ENCODE data around the gene TIGIT. TPM values are rescaled to one million over a fixed set of nuclear protein-coding genes. Genes with fewer than 3 reads are reported as not detected.

TIGIT gene
- total RNA-seq, 2 experiments from 2014 or later, result 129 to 367 TPM

DNA sequence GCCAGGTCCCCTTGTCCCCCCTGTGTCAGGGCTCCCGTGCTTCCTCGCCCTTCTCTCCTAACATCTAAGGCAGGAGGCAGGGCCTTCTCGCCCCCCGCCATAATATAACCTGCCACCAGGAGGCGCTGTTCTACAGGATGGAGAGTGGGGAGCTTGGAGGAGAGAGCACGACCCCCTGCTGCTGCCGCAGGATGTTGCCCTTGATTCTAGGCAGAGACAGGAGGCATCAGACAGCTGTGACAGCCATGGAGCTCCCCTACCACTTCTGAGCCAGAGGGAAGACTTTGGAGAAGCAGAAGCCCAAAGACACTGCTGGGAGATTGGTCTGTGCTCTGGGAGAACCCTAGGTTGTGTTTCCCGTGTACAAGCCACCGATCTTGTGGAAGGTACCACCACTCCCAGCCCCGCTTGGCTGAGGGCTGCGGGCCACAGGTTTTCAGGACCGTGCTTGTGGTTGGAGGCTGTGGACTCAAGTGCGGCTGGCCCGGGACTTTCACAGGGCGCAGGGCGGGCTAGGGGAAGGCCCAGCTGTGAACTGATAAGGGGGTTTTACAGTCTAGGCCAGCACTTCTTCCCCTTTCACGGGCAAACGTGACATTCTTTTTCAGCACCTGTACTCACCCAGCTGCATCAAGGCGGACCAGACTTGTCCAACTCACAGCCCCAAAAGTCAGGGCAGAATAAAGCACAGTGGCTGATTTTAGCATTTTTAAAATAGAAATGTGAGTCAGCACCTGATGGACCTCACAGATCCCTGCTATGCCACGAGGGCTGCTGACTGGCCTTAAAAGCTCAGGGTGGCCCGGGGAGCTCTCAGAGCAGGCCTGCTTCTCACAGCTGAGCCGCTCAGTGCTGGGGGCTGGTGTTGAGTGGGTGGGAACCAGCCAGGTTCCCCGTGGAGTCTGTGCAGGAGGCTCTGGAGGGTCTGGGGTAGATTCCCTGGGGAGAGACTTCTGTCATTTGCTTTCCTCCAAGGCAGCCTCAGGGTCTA, 2.6 kb upstream of the TIGIT start:
- peak overlapping the region; percentile 99 for H3K27ac Mint-ChIP-seq
- CTCF ChIA-PET, result interaction anchor here (0.6 to 12.7 kb wide), 46 partner anchors 10 to 546 kb away, joined by 3 to 156 read pairs (median 5); partner anchors contain the start of genes DRD3 and ZNF80
- H3K36me3 Mint-ChIP-seq, result peaks cover 22% of the 10 kb centered on the region
- DNase-seq (peak; percentile 98), ATAC-seq (peak; percentile 74)
- no peaks in the 10 kb centered on the region for H3K9me3 Mint-ChIP-seq (ENCODE audit: low read depth)
- peaks cover 60% of the 10 kb centered on the region for H3K4me1 Mint-ChIP-seq
- no peaks in the 10 kb centered on the region for H3K27me3 Mint-ChIP-seq
- H3K4me3 Mint-ChIP-seq, result peak overlapping the region; percentile 79

GRCh38 chr3:114294940-114295480, 1.2 kb downstream of the TIGIT start:
- Mint-ChIP-seq H3K4me1 (peaks cover 80% of the 10 kb centered on the region), H3K9me3 (ENCODE audit: low read depth) (no peaks in the 10 kb centered on the region)
- peak; percentile 25 for ATAC-seq

DNA sequence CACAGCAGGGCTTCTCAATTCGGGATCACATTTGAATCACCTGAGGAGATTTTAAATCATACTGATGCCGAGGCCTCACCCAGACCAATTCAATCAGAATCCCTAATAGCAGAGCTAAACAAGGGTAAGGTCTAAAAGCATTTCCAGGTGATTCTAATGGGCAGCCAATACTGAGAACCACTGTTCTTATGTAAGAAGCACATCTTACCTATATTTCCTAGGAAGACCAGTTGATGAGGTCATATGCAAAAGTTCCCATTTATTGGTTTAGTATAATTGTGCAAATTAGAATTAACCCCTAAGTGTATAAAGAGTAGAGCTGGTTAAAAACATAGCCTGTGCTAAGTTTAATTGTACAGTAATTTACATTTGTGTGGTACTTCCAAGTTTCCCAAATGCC, 2.1 kb downstream of the TIGIT start:
- H3K27ac Mint-ChIP-seq, result peak overlapping the region; percentile 99
- peaks cover 78% of the 10 kb centered on the region for H3K4me1 Mint-ChIP-seq
- ATAC-seq (no peak), DNase-seq (no peak)
- no peaks in the 10 kb centered on the region for H3K9me3 Mint-ChIP-seq (ENCODE audit: low read depth)
- no peaks in the 10 kb centered on the region for H3K27me3 Mint-ChIP-seq
- H3K36me3 Mint-ChIP-seq, result peaks cover 65% of the 10 kb centered on the region
- CTCF ChIA-PET, result interaction anchor here (1.0 to 12.7 kb wide), 8 partner anchors 13 to 143 kb away, joined by 3 to 156 read pairs (median 6); no protein-coding TSS in a partner anchor
- H3K4me3 Mint-ChIP-seq, result peak overlapping the region; percentile 90

More at GRCh38 chr3:114294940-114295480, 1.2 kb downstream of the TIGIT start:
- Mint-ChIP-seq H3K4me3 (peak overlapping the region; percentile 90), H3K36me3 (peaks cover 57% of the 10 kb centered on the region), H3K27me3 (no peaks in the 10 kb centered on the region), H3K27ac (peak overlapping the region; percentile 99)
- peak; percentile 66 for DNase-seq
- CTCF ChIA-PET, result interaction anchor here (0.7 to 12.7 kb wide), 8 partner anchors 9 to 142 kb away, joined by 3 to 156 read pairs (median 8); no protein-coding TSS in a partner anchor

DNA sequence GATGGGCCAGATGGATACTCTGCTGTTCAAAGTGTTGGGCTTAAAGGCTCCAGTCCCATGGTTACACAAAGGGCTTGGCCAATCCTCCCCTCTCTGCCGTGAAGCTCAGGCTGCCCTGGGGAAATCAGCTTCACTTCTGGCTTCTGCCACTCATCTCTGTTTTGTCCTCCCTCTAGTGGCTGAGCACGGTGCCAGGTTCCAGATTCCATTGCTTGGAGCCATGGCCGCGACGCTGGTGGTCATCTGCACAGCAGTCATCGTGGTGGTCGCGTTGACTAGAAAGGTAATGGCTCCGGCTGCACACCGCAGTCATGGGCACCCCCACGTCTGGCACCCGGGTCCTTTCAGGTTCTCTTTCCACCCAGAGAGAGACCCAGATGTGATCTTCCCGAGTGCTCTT, 5.6 kb downstream of the TIGIT start:
- Mint-ChIP-seq H3K4me3 (peak overlapping the region; percentile 57), H3K36me3 (peaks cover 90% of the 10 kb centered on the region), H3K27me3 (no peaks in the 10 kb centered on the region), H3K27ac (peak overlapping the region; percentile 79), H3K4me1 (peaks cover 73% of the 10 kb centered on the region), H3K9me3 (ENCODE audit: low read depth) (no peaks in the 10 kb centered on the region)
- CTCF ChIA-PET, result interaction anchor here (0.7 to 12.7 kb wide), 22 partner anchors 8 to 150 kb away, joined by 3 to 156 read pairs (median 4); no protein-coding TSS in a partner anchor
- peak; percentile 70 for DNase-seq
- ATAC-seq, result peak; percentile 45

- ATAC-seq (no peak), DNase-seq (no peak)
- no peaks in the 10 kb centered on the region for H3K9me3 Mint-ChIP-seq (ENCODE audit: low read depth)
- H3K36me3 Mint-ChIP-seq, result peaks cover 90% of the 10 kb centered on the region
- H3K4me3 Mint-ChIP-seq, result peak overlapping the region; percentile 57
- CTCF ChIA-PET, result interaction anchor here (0.7 to 12.7 kb wide), 21 partner anchors 9 to 150 kb away, joined by 3 to 156 read pairs (median 4); no protein-coding TSS in a partner anchor
- no peaks in the 10 kb centered on the region for H3K27me3 Mint-ChIP-seq
- peak overlapping the region; percentile 56 for H3K27ac Mint-ChIP-seq
- peaks cover 74% of the 10 kb centered on the region for H3K4me1 Mint-ChIP-seq
Observed at GRCh38 chr3:114299941-114300624, 6.3 kb downstream of the TIGIT start.

DNA sequence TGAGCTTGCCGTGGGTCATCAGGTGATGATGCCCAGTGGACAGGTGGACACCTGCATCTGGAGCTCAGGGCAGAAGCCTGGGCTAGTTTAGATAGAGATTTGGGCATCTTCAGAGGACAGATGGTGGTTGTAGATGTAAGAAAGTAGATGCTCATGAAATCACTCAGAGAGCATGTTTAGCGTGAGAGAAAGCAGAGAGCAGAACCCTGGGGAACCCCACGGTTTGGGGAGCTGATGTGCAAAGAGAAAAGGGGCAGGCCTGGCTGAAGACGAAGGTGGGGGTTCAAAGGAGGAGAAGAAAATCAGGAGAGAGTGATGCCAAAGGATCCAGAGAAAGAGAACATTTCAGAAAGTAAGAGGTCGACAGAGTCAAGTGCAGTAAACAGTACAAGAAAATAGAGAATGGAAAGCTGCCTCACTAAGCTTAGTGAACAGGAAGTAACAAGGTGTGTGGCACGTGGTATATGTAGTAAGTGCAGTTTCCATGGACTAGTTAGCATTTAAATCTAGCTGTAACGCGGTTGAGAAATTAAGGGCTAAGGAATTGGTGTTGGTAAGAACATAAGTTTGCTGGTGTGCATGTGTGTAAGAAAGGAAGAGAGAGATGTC, 13.5 kb downstream of the TIGIT start:
- H3K4me3 Mint-ChIP-seq, result peak overlapping the region; percentile 54
- DNase-seq, result peak; percentile 63

GRCh38 chr3:114307832-114308231, 14.0 kb downstream of the TIGIT start:
- DNase-seq (no peak), ATAC-seq (peak; percentile 28)
- Mint-ChIP-seq H3K36me3 (peaks cover 80% of the 10 kb centered on the region), H3K4me3 (peak overlapping the region; percentile 54), H3K4me1 (peaks cover 78% of the 10 kb centered on the region), H3K9me3 (ENCODE audit: low read depth) (no peaks in the 10 kb centered on the region), H3K27ac (peak overlapping the region; percentile 95), H3K27me3 (no peaks in the 10 kb centered on the region)
- CTCF ChIA-PET, result interaction anchor here (0.6 to 10.9 kb wide), 10 partner anchors 9 to 157 kb away, joined by 3 to 156 read pairs (median 5); partner anchors contain the start of gene TIGIT

More for the DNA sequence above, 13.5 kb downstream of the TIGIT start:
- Mint-ChIP-seq H3K36me3 (peaks cover 83% of the 10 kb centered on the region), H3K9me3 (ENCODE audit: low read depth) (no peaks in the 10 kb centered on the region), H3K27me3 (no peaks in the 10 kb centered on the region), H3K4me1 (peaks cover 81% of the 10 kb centered on the region), H3K27ac (peak overlapping the region; percentile 95)
- CTCF ChIA-PET, result interaction anchor here (0.6 to 10.9 kb wide), 10 partner anchors 9 to 156 kb away, joined by 3 to 156 read pairs (median 5); partner anchors contain the start of gene TIGIT
- ATAC-seq, result peak; percentile 69

GRCh38 chr3:114308377-114308776, 14.5 kb downstream of the TIGIT start:
- CTCF ChIA-PET, result interaction anchor here (1.1 to 10.9 kb wide), 6 partner anchors 13 to 157 kb away, joined by 4 to 156 read pairs (median 10); partner anchors contain the start of gene TIGIT
- ATAC-seq, result peak; percentile 24
- peaks cover 83% of the 10 kb centered on the region for H3K36me3 Mint-ChIP-seq
- no peaks in the 10 kb centered on the region for H3K27me3 Mint-ChIP-seq
- peak overlapping the region; percentile 95 for H3K27ac Mint-ChIP-seq
- no peak for DNase-seq
- peak overlapping the region; percentile 54 for H3K4me3 Mint-ChIP-seq
- no peaks in the 10 kb centered on the region for H3K9me3 Mint-ChIP-seq (ENCODE audit: low read depth)
- peaks cover 81% of the 10 kb centered on the region for H3K4me1 Mint-ChIP-seq

- Mint-ChIP-seq H3K4me3 (peak overlapping the region; percentile 54), H3K9me3 (ENCODE audit: low read depth) (no peaks in the 10 kb centered on the region), H3K36me3 (peaks cover 83% of the 10 kb centered on the region), H3K4me1 (peaks cover 82% of the 10 kb centered on the region), H3K27ac (peak overlapping the region; percentile 95), H3K27me3 (no peaks in the 10 kb centered on the region)
- CTCF ChIA-PET, result interaction anchor here (0.6 to 10.9 kb wide), 2 partner anchors 13 to 95 kb away, joined by 5 to 156 read pairs; partner anchors contain the start of gene TIGIT
- peak; percentile 87 for ATAC-seq
- peak; percentile 84 for DNase-seq
Observed at GRCh38 chr3:114308830-114309229, 15.0 kb downstream of the TIGIT start.

DNA sequence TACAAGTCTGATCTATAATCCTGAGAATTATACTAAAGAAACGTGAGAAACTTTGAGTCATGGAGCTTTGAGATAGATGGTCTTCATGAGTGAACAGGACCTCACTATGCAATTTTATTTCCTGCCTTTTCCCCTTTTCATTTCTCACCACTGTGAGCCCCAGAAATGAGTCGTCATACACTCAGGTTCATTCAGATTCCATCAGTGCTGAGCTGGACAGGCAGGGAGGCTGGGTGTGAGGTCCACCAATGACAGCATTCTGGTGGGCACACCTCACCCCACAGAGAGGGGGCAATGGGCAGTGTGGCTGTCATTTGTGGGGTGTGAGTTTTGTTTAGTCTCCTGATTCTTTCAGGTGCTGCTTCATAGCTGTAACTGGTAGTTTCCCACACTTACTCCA, 16.9 kb downstream of the TIGIT start:
- ATAC-seq (no peak), DNase-seq (no peak)
- Mint-ChIP-seq H3K27me3 (no peaks in the 10 kb centered on the region), H3K27ac (peak overlapping the region; percentile 68), H3K4me1 (peaks cover 83% of the 10 kb centered on the region), H3K4me3 (no peak overlapping the region), H3K36me3 (peaks cover 78% of the 10 kb centered on the region), H3K9me3 (ENCODE audit: low read depth) (no peaks in the 10 kb centered on the region)
- CTCF ChIA-PET, result interaction anchor here (0.9 to 10.9 kb wide), 5 partner anchors 12 to 97 kb away, joined by 3 to 156 read pairs (median 6); partner anchors contain the start of gene TIGIT

GRCh38 chr3:114313426-114313825, 19.6 kb downstream of the TIGIT start:
- H3K27me3 Mint-ChIP-seq, result no peaks in the 10 kb centered on the region
- DNase-seq (no peak), ATAC-seq (peak; percentile 11)
- peak overlapping the region; percentile 81 for H3K27ac Mint-ChIP-seq
- no peak overlapping the region for H3K4me3 Mint-ChIP-seq
- peaks cover 85% of the 10 kb centered on the region for H3K4me1 Mint-ChIP-seq
- H3K9me3 Mint-ChIP-seq (ENCODE audit: low read depth), result no peaks in the 10 kb centered on the region
- peaks cover 62% of the 10 kb centered on the region for H3K36me3 Mint-ChIP-seq
- CTCF ChIA-PET, result interaction anchor here (0.9 to 10.9 kb wide), 6 partner anchors 9 to 22 kb away, joined by 3 to 156 read pairs (median 6); partner anchors contain the start of gene TIGIT

DNA sequence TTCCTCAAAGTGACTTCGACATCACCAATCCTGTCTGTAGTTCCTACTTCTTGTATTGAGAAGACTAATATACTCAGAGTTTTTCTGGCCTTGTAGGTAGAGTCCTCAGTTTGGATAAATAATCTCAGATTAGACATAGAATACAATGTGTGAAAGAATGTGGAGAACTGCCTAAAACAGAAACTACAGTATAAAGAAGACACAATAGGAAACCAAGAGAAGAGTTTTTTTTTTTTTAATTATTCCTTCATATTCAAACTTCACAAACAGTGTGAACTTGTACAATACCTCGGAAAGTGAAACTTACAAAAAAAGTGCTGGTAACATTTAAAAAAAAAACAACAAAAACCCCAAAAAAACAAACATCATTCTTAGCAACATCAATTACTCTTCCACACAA, 20.5 kb downstream of the TIGIT start:
- Mint-ChIP-seq H3K36me3 (peaks cover 56% of the 10 kb centered on the region), H3K9me3 (ENCODE audit: low read depth) (no peaks in the 10 kb centered on the region), H3K4me1 (peaks cover 84% of the 10 kb centered on the region), H3K27ac (peak overlapping the region; percentile 81), H3K4me3 (peak overlapping the region; percentile 34), H3K27me3 (no peaks in the 10 kb centered on the region)
- CTCF ChIA-PET, result interaction anchor here (1.9 to 10.9 kb wide), 2 partner anchors 17 to 19 kb away, joined by 5 to 156 read pairs; partner anchors contain the start of gene TIGIT
- DNase-seq (no peak), ATAC-seq (no peak)
